K562 (cell line): ENCODE data around the gene TRAPPC2L. TPM values are rescaled to one million over a fixed set of nuclear protein-coding genes. Genes with fewer than 3 reads are reported as not detected.

Experiments
- FOSL1 ChIP-seq: fragments of 200-800 bp; sonication (Bioruptor generic); conservative IDR thresholded peaks from 2 replicates; pipeline ENCODE4 v1.6.1; 2016; ENCODE audit warnings: missing genetic modification characterization, missing compliant biosample characterization
- FOXP1 ChIP-seq: sonication (generic); formaldehyde crosslinking; IDR thresholded peaks from 2 replicates; pipeline ENCODE4 v1.8.0; 2022; ENCODE audit warnings: mild to moderate bottlenecking, missing genetic modification reagents
- GABPB1 ChIP-seq: sonication (generic); formaldehyde crosslinking; IDR thresholded peaks from 2 replicates; pipeline ENCODE4 v1.8.0; 2022; ENCODE audit warnings: mild to moderate bottlenecking, missing genetic modification reagents
- HMGN3 ChIP-seq: IDR thresholded peaks from 2 replicates; pipeline ENCODE4 v1.6.1; 2011; ENCODE audit warnings: borderline replicate concordance, low read depth, mild to moderate bottlenecking, mixed read lengths, low read length; ENCODE audit not compliant: insufficient read length; ENCODE audit errors: extremely low read depth
- MAFK ChIP-seq: IDR thresholded peaks from 2 replicates; pipeline ENCODE4 v1.6.1; 2011; ENCODE audit warnings: low read length, improper control_type of control experiment
- NR4A1 ChIP-seq, 2 experiments: fragments of 250-450 bp in 1 of 2; fragments of 450-650 bp in 1 of 2; sonication (Bioruptor Pico) in 1 of 2; IDR thresholded peaks; 2 replicates each; pipeline versions ENCODE4 v1.4.0 to v1.6.1; 2016 to 2020; ENCODE audit warnings: mild to moderate bottlenecking in 2 of 2, missing compliant biosample characterization in 1 of 2, missing genetic modification characterization in 1 of 2, moderate library complexity in 1 of 2
- PCBP2 ChIP-seq: fragments of 200-400 bp; formaldehyde crosslinking; IDR thresholded peaks from 2 replicates; pipeline ENCODE4 v1.6.1; 2018; ENCODE audit warnings: low read length, low read depth, mild to moderate bottlenecking, moderate library complexity; ENCODE audit not compliant: poor library complexity, severe bottlenecking
- POLR2AphosphoS5 ChIP-seq: IDR thresholded peaks from 2 replicates; pipeline ENCODE4 v1.6.1; 2011; ENCODE audit warnings: mild to moderate bottlenecking, low read depth, low read length, moderate library complexity; ENCODE audit not compliant: control insufficient read depth, insufficient read depth
- POLR2B ChIP-seq: fragments of 450-650 bp; IDR thresholded peaks from 2 replicates; pipeline ENCODE4 v1.6.1; 2018; ENCODE audit warnings: low read depth; ENCODE audit not compliant: partially characterized antibody
- PTTG1 ChIP-seq: fragments of 450-650 bp; IDR thresholded peaks from 2 replicates; pipeline ENCODE4 v1.6.1; 2016; ENCODE audit warnings: low read depth, mild to moderate bottlenecking, missing genetic modification characterization, missing compliant biosample characterization
- RBM22 ChIP-seq: fragments of 200-400 bp; formaldehyde crosslinking; IDR thresholded peaks from 2 replicates; pipeline ENCODE4 v1.6.1; 2018; ENCODE audit warnings: low read length, low read depth; ENCODE audit not compliant: poor library complexity, severe bottlenecking
- RBM39 ChIP-seq: fragments of 200-400 bp; formaldehyde crosslinking; optimal IDR thresholded peaks from 2 replicates; pipeline ENCODE3; 2018; ENCODE audit warnings: low read depth, low read length
- RCOR1 ChIP-seq, 2 experiments: IDR thresholded peaks; 2 replicates each; pipeline ENCODE4 v1.6.1; 2012; ENCODE audit warnings: low read depth in 2 of 2, low read length in 2 of 2, borderline replicate concordance in 1 of 2, improper control_type of control experiment in 1 of 2
- SMAD4 ChIP-seq: fragments of 250-450 bp; sonication (Bioruptor Pico); conservative IDR thresholded peaks from 2 replicates; pipeline ENCODE4 v1.8.0; 2021; ENCODE audit warnings: inconsistent platforms, mild to moderate bottlenecking, moderate library complexity
- SPI1 ChIP-seq: IDR thresholded peaks from 2 replicates; pipeline ENCODE4 v1.6.1; 2011; ENCODE audit warnings: low read depth, low read length, control low read depth, borderline replicate concordance
- TAF9B ChIP-seq: fragments of 450-650 bp; IDR thresholded peaks from 2 replicates; pipeline ENCODE4 v1.6.1; 2018; ENCODE audit warnings: mild to moderate bottlenecking; ENCODE audit not compliant: partially characterized antibody
- TCF7L2 ChIP-seq: fragments of 150-350 bp; IDR thresholded peaks from 2 replicates; pipeline ENCODE4 v1.6.1; 2016; ENCODE audit warnings: low read depth, mild to moderate bottlenecking, low read length, moderate library complexity
- TCFL5 ChIP-seq: fragments of 250-450 bp; sonication (Bioruptor Pico); conservative IDR thresholded peaks from 2 replicates; pipeline ENCODE4 v1.6.1; 2021; ENCODE audit warnings: mild to moderate bottlenecking, moderate library complexity, matching md5 sums
- ZKSCAN8 ChIP-seq: fragments of 200-800 bp; sonication (Bioruptor generic); IDR thresholded peaks from 2 replicates; pipeline ENCODE4 v1.6.1; 2016; ENCODE audit warnings: missing genetic modification characterization, missing compliant biosample characterization
- ZNF280B ChIP-seq: fragments of 250-450 bp; sonication (Bioruptor Pico); IDR thresholded peaks from 2 replicates; pipeline ENCODE4 v1.5.1; 2021; ENCODE audit warnings: mild to moderate bottlenecking
- ZNF584 ChIP-seq: fragments of 200-800 bp; sonication (Bioruptor generic); IDR thresholded peaks from 2 replicates; pipeline ENCODE4 v1.6.1; 2016; ENCODE audit warnings: low read depth, mild to moderate bottlenecking, missing genetic modification characterization, missing compliant biosample characterization
- ZNF644 ChIP-seq: fragments of 200-800 bp; sonication (Bioruptor generic); IDR thresholded peaks from 2 replicates; pipeline ENCODE4 v1.6.1; 2016; ENCODE audit warnings: low read depth, missing genetic modification characterization, missing compliant biosample characterization
- ZNF707 ChIP-seq: fragments of 250-450 bp; sonication (Bioruptor Pico); conservative IDR thresholded peaks from 2 replicates; pipeline ENCODE4 v1.8.0; 2022; ENCODE audit warnings: inconsistent platforms, mild to moderate bottlenecking, moderate library complexity
- ZZZ3 ChIP-seq: fragments of 450-650 bp; IDR thresholded peaks from 2 replicates; pipeline ENCODE4 v1.6.1; 2016; ENCODE audit warnings: antibody characterized with exemption, mild to moderate bottlenecking, moderate library complexity
- polyA plus RNA-seq, 8 experiments: library from polyadenylated mRNA; depleted of rRNA in 4 of 8; stranded (reverse) in 5 of 8; unstranded in 3 of 8; fragments of >200 nt; fragmentation: Nextera tagmentation in 2 of 8; fragmentation: Illumina TruSeq in 1 of 8; extraction: Ambion mirVana in 2 of 8; extraction: Trizol in 1 of 8; gene quantifications; 2 replicates each; pipeline versions ENCODE4 v1.2.1 to v1.2.3, GENCODE V29; 2011 to 2014; ENCODE audit warnings: inconsistent platforms in 1 of 8, missing spikeins in 1 of 8
- total RNA-seq, 7 experiments: library from RNA; depleted of rRNA in 6 of 7; stranded (reverse); fragments of >200 nt in 6 of 7; fragmentation: Illumina TruSeq in 2 of 7; extraction: Trizol in 2 of 7; gene quantifications; 2 replicates each; pipeline versions ENCODE4 v1.2.1 to v1.2.3, GENCODE V29; 2011 to 2021; ENCODE audit warnings: low replicate concordance in 1 of 7
- TF ChIP-seq, protein P1 (sequence below), 2 experiments: IDR thresholded peaks; 2 replicates each; pipeline ENCODE4 v1.6.1; 2011; ENCODE audit warnings: borderline replicate concordance in 1 of 2, control low read depth in 1 of 2, low read depth in 1 of 2, low read length in 1 of 2, mild to moderate bottlenecking in 1 of 2, mixed read lengths in 1 of 2, moderate library complexity in 1 of 2; ENCODE audit not compliant: insufficient read depth in 1 of 2, insufficient read length in 1 of 2, poor library complexity in 1 of 2, severe bottlenecking in 1 of 2; ENCODE audit errors: extremely low read depth in 1 of 2
- TF ChIP-seq, protein P2 (sequence below): sonication (generic); formaldehyde crosslinking; IDR thresholded peaks from 2 replicates; pipeline ENCODE4 v1.9.0; 2022; ENCODE audit warnings: mild to moderate bottlenecking, missing genetic modification reagents

Gene TRAPPC2L
- total and polyA plus RNA-seq, 9 of the 15 experiments (the other 6 are each of a cell fraction or from before 2014, with no cell fraction given), result 60.4 to 398 (median 97.5) TPM

DNA sequence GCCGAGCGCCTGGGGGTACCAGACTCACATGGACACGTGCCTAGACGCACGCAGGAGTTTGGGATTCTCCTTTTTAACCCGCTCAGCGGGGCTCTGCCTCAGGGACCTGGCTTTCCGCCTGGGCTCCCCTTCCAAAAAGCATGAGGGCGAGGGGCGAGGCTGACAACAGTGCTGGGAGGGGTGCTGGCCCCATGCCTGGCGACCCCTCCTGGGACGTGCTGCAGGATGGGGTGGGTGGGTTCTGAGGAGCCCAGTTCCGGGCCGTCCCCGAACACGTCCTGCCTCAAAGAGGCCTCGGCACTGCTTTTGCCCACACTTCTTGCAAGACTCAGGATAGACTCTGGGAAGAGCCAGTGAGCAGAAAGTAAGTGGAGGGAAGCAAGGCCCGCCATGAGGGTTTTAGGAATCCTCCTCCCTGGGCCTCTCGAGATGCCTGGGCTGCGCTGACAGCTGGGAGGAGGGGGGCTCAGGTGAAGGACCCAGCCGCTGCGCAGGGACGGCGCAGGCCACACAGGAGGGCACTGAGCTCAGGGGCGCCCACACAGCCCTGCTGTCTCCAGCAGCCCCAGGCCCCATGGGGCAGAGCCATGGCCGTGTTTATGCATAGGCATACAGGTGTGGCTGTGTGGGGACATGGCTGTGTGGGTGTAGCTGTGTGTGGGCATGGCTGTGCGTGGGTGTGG lies 24.9 kb downstream of the TRAPPC2L start (continued):
- no peak for TF ChIP-seq NR4A1 (CRISPR knock-in tag; IDR thresholded peaks at IDR 0.05)
- no peak for TF ChIP-seq NR4A1 (tag; IDR thresholded peaks at IDR 0.05)
- TF ChIP-seq RBM22, result peak; percentile 3
- no peak for TF ChIP-seq FOXP1 (CRISPR knock-in tag)
- no peak for TF ChIP-seq PTTG1 (tag)
- TF ChIP-seq TCF7L2, result no peak
- TF ChIP-seq HMGN3, result no peak
- TF ChIP-seq ZNF644 (tag), result no peak
- TF ChIP-seq ZNF707 (CRISPR knock-in tag), result no peak
- no peak for TF ChIP-seq MAFK
- TF ChIP-seq SPI1, result no peak
- TF ChIP-seq FOSL1 (tag), result no peak
- no peak for TF ChIP-seq TCFL5
- no peak for TF ChIP-seq POLR2AphosphoS5
- no peak for TF ChIP-seq RCOR1 (IDR thresholded peaks at IDR 0.05; ENCODE audit: borderline replicate concordance in 1 of 2, low read depth in 2 of 2, low read length in 2 of 2)
- no peak for TF ChIP-seq ZZZ3
- no peak for TF ChIP-seq RBM39
- TF ChIP-seq ZNF280B (CRISPR knock-in tag), result no peak
- TF ChIP-seq ZNF584 (CRISPR knock-in tag), result no peak
- TF ChIP-seq ZKSCAN8 (CRISPR knock-in tag), result no peak
- TF ChIP-seq POLR2B, result no peak
- TF ChIP-seq GABPB1 (CRISPR knock-in tag), result no peak
- no peak for TF ChIP-seq TAF9B
- TF ChIP-seq SMAD4 (CRISPR knock-in tag), result no peak
- TF ChIP-seq, protein P1, sequence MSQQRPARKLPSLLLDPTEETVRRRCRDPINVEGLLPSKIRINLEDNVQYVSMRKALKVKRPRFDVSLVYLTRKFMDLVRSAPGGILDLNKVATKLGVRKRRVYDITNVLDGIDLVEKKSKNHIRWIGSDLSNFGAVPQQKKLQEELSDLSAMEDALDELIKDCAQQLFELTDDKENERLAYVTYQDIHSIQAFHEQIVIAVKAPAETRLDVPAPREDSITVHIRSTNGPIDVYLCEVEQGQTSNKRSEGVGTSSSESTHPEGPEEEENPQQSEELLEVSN (IDR thresholded peaks at IDR 0.05; ENCODE audit: borderline replicate concordance in 1 of 2, extremely low read depth in 1 of 2, insufficient read depth in 1 of 2, insufficient read length in 1 of 2, low read depth in 1 of 2, low read length in 1 of 2, poor library complexity in 1 of 2, severe bottlenecking in 1 of 2), result no peak
- TF ChIP-seq, protein P2, sequence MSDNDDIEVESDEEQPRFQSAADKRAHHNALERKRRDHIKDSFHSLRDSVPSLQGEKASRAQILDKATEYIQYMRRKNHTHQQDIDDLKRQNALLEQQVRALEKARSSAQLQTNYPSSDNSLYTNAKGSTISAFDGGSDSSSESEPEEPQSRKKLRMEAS (CRISPR knock-in tag), result no peak
- no peak for TF ChIP-seq PCBP2
